Stimulated activated naive CD8-positive, alpha-beta T cell treated with anti-CD3 and anti-CD28 coated beads, Interleukin-15, Interleukin-2, amounts not matched to agents 100 ng/mL and 50 ng/mL, for 24 hours (primary cell): ENCODE measurements around the gene ERBB3.

Experiments
- H3K27ac Mint-ChIP-seq: one replicate; pipeline ENCODE4 v1.8.0; 2021; ENCODE audit warnings: mild to moderate bottlenecking, mixed read lengths
- H3K27me3 Mint-ChIP-seq: one replicate; pipeline ENCODE4 v1.8.0; 2021; ENCODE audit warnings: mixed read lengths
- H3K36me3 Mint-ChIP-seq: one replicate; pipeline ENCODE4 v1.8.0; 2021; ENCODE audit warnings: low read depth, mixed read lengths
- H3K4me1 Mint-ChIP-seq: one replicate; pipeline ENCODE4 v1.8.0; 2021; ENCODE audit warnings: low read depth, mixed read lengths
- H3K4me3 Mint-ChIP-seq: one replicate; pipeline ENCODE4 v1.8.0; 2021; ENCODE audit warnings: mild to moderate bottlenecking, mixed read lengths
- H3K9me3 Mint-ChIP-seq: one replicate; pipeline ENCODE4 v1.8.0; 2021; ENCODE audit warnings: mixed read lengths

Gene ERBB3

GRCh38 chr12:56129206-56129941, 49.4 kb downstream of the ERBB3 start:
- peak overlapping the region; percentile 88 for H3K27ac Mint-ChIP-seq
- no peaks in the 10 kb centered on the region for H3K9me3 Mint-ChIP-seq
- H3K27me3 Mint-ChIP-seq, result no peaks in the 10 kb centered on the region
- H3K4me1 Mint-ChIP-seq, result peaks cover 68% of the 10 kb centered on the region
- H3K36me3 Mint-ChIP-seq, result peaks cover 52% of the 10 kb centered on the region
- peak overlapping the region; percentile 99 for H3K4me3 Mint-ChIP-seq

- Mint-ChIP-seq H3K27ac (peak overlapping the region; percentile 88), H3K4me1 (peaks cover 66% of the 10 kb centered on the region), H3K36me3 (peaks cover 54% of the 10 kb centered on the region), H3K9me3 (no peaks in the 10 kb centered on the region), H3K27me3 (no peaks in the 10 kb centered on the region), H3K4me3 (peak overlapping the region; percentile 99)
Observed at GRCh38 chr12:56129942-56130495, 50.1 kb downstream of the ERBB3 start.

GRCh38 chr12:56130876-56131275, 50.9 kb downstream of the ERBB3 start:
- H3K4me3 Mint-ChIP-seq, result peak overlapping the region; percentile 99
- peak overlapping the region; percentile 13 for H3K27ac Mint-ChIP-seq
- H3K27me3 Mint-ChIP-seq, result no peaks in the 10 kb centered on the region
- H3K9me3 Mint-ChIP-seq, result no peaks in the 10 kb centered on the region
- peaks cover 63% of the 10 kb centered on the region for H3K4me1 Mint-ChIP-seq
- peaks cover 59% of the 10 kb centered on the region for H3K36me3 Mint-ChIP-seq

GRCh38 chr12:56134897-56135296, 54.9 kb downstream of the ERBB3 start:
- H3K27me3 Mint-ChIP-seq, result no peaks in the 10 kb centered on the region
- no peak overlapping the region for H3K27ac Mint-ChIP-seq
- H3K4me1 Mint-ChIP-seq, result peaks cover 65% of the 10 kb centered on the region
- no peak overlapping the region for H3K4me3 Mint-ChIP-seq
- peaks cover 87% of the 10 kb centered on the region for H3K36me3 Mint-ChIP-seq
- no peaks in the 10 kb centered on the region for H3K9me3 Mint-ChIP-seq

GRCh38 chr12:56137853-56138571, 58.0 kb downstream of the ERBB3 start:
- peaks cover 50% of the 10 kb centered on the region for H3K4me1 Mint-ChIP-seq
- no peak overlapping the region for H3K4me3 Mint-ChIP-seq
- H3K36me3 Mint-ChIP-seq, result peaks cover 76% of the 10 kb centered on the region
- peak overlapping the region; percentile 40 for H3K27ac Mint-ChIP-seq
- H3K27me3 Mint-ChIP-seq, result no peaks in the 10 kb centered on the region
- no peaks in the 10 kb centered on the region for H3K9me3 Mint-ChIP-seq

GRCh38 chr12:56141946-56142784, 62.2 kb downstream of the ERBB3 start:
- H3K4me1 Mint-ChIP-seq, result peaks cover 34% of the 10 kb centered on the region
- peaks cover 70% of the 10 kb centered on the region for H3K36me3 Mint-ChIP-seq
- peak overlapping the region; percentile 75 for H3K27ac Mint-ChIP-seq
- H3K27me3 Mint-ChIP-seq, result no peaks in the 10 kb centered on the region
- H3K4me3 Mint-ChIP-seq, result no peak overlapping the region
- H3K9me3 Mint-ChIP-seq, result no peaks in the 10 kb centered on the region

GRCh38 chr12:56143217-56143616, 63.3 kb downstream of the ERBB3 start:
- H3K4me1 Mint-ChIP-seq, result peaks cover 27% of the 10 kb centered on the region
- H3K36me3 Mint-ChIP-seq, result peaks cover 60% of the 10 kb centered on the region

GRCh38 chr12:56143870-56144269, 63.9 kb downstream of the ERBB3 start:
- H3K27me3 Mint-ChIP-seq, result no peaks in the 10 kb centered on the region
- no peak overlapping the region for H3K4me3 Mint-ChIP-seq
- peaks cover 54% of the 10 kb centered on the region for H3K36me3 Mint-ChIP-seq
- no peaks in the 10 kb centered on the region for H3K9me3 Mint-ChIP-seq
- peaks cover 21% of the 10 kb centered on the region for H3K4me1 Mint-ChIP-seq
- H3K27ac Mint-ChIP-seq, result peak overlapping the region; percentile 38

More at GRCh38 chr12:56143217-56143616, 63.3 kb downstream of the ERBB3 start:
- no peaks in the 10 kb centered on the region for H3K9me3 Mint-ChIP-seq
- H3K27ac Mint-ChIP-seq, result peak overlapping the region; percentile 21
- H3K27me3 Mint-ChIP-seq, result no peaks in the 10 kb centered on the region
- no peak overlapping the region for H3K4me3 Mint-ChIP-seq

GRCh38 chr12:56145217-56145616, 65.3 kb downstream of the ERBB3 start:
- peaks cover 42% of the 10 kb centered on the region for H3K36me3 Mint-ChIP-seq
- H3K4me3 Mint-ChIP-seq, result no peak overlapping the region
- H3K27me3 Mint-ChIP-seq, result no peaks in the 10 kb centered on the region
- peaks cover 22% of the 10 kb centered on the region for H3K4me1 Mint-ChIP-seq
- no peak overlapping the region for H3K27ac Mint-ChIP-seq
- no peaks in the 10 kb centered on the region for H3K9me3 Mint-ChIP-seq

GRCh38 chr12:56146492-56147460, 66.8 kb downstream of the ERBB3 start:
- no peaks in the 10 kb centered on the region for H3K27me3 Mint-ChIP-seq
- no peak overlapping the region for H3K4me3 Mint-ChIP-seq
- H3K36me3 Mint-ChIP-seq, result peaks cover 30% of the 10 kb centered on the region
- no peak overlapping the region for H3K27ac Mint-ChIP-seq
- peaks cover 28% of the 10 kb centered on the region for H3K4me1 Mint-ChIP-seq
- H3K9me3 Mint-ChIP-seq, result no peaks in the 10 kb centered on the region

GRCh38 chr12:56150563-56150962, 70.6 kb downstream of the ERBB3 start:
- Mint-ChIP-seq H3K4me3 (peak overlapping the region; percentile 62), H3K27me3 (no peaks in the 10 kb centered on the region), H3K36me3 (peaks cover 9% of the 10 kb centered on the region), H3K4me1 (peaks cover 36% of the 10 kb centered on the region), H3K27ac (peak overlapping the region; percentile 99), H3K9me3 (no peaks in the 10 kb centered on the region)

GRCh38 chr12:56151672-56152131, 71.7 kb downstream of the ERBB3 start:
- Mint-ChIP-seq H3K4me3 (peak overlapping the region; percentile 89), H3K4me1 (peaks cover 38% of the 10 kb centered on the region)

GRCh38 chr12:56152132-56152755, 72.3 kb downstream of the ERBB3 start, which contains the start of gene MYL6B:
Gene MYL6B (plus strand): TSS chr12:56152587. CDS start chr12:56153919, 1,332 bp downstream.
- Mint-ChIP-seq H3K27ac (peak within 1 kb of the TSS; percentile 99), H3K9me3 (no peaks in the 10 kb centered on the region), H3K27me3 (no peaks in the 10 kb centered on the region), H3K4me3 (peak within 1 kb of the TSS; percentile 89), H3K36me3 (peaks cover 10% of the 10 kb centered on the region), H3K4me1 (peaks cover 41% of the 10 kb centered on the region)

More at GRCh38 chr12:56151672-56152131, 71.7 kb downstream of the ERBB3 start:
- Mint-ChIP-seq H3K9me3 (no peaks in the 10 kb centered on the region), H3K27me3 (no peaks in the 10 kb centered on the region), H3K36me3 (peaks cover 10% of the 10 kb centered on the region), H3K27ac (peak overlapping the region; percentile 99)
